Osteoblast (primary cell): Measurements from ENCODE around the gene ITGA6. TPM values are rescaled to one million over a fixed set of nuclear protein-coding genes. Genes with fewer than 3 reads are reported as not detected.

Experiments
- DNase-seq: peaks from one replicate; pipeline ENCODE4 v3.0.0; 2011; ENCODE audit warnings: low spot score, mixed read lengths; ENCODE audit not compliant: insufficient read length; ENCODE audit errors: missing footprints
- H2AFZ ChIP-seq: 2 replicates; pipeline ENCODE4 v1.6.0; 2011; ENCODE audit warnings: mild to moderate bottlenecking, low read length
- H3K27ac ChIP-seq: 2 replicates; pipeline ENCODE4 v1.5.1; 2011; ENCODE audit warnings: mild to moderate bottlenecking, low read depth, low read length, moderate library complexity
- H3K27me3 ChIP-seq: 2 replicates; pipeline ENCODE4 v1.6.0; 2012; ENCODE audit warnings: mild to moderate bottlenecking, control low read depth, inconsistent platforms, low read length, moderate library complexity; ENCODE audit not compliant: insufficient read depth
- H3K36me3 ChIP-seq: 2 replicates; pipeline ENCODE4 v1.5.1; 2011; ENCODE audit warnings: mild to moderate bottlenecking, low read length, control low read depth, moderate library complexity; ENCODE audit not compliant: insufficient read depth
- H3K4me1 ChIP-seq: 2 replicates; pipeline ENCODE4 v1.5.1; 2011; ENCODE audit warnings: mild to moderate bottlenecking, low read length, control low read depth, moderate library complexity; ENCODE audit not compliant: insufficient read depth
- H3K4me2 ChIP-seq: 2 replicates; pipeline ENCODE4 v1.6.0; 2011; ENCODE audit warnings: mild to moderate bottlenecking, low read length; ENCODE audit not compliant: insufficient read depth
- H3K4me3 ChIP-seq: fragments of 200-600 bp; sonication (generic); 3 replicates; pipeline ENCODE4 v1.5.1; 2012; ENCODE audit warnings: mild to moderate bottlenecking, low read length, inconsistent platforms; ENCODE audit not compliant: insufficient read depth
- H3K79me2 ChIP-seq: 2 replicates; pipeline ENCODE4 v1.6.0; 2012; ENCODE audit warnings: mild to moderate bottlenecking, low read length, control low read depth, inconsistent platforms; ENCODE audit not compliant: insufficient read depth
- H3K9me3 ChIP-seq: 2 replicates; pipeline ENCODE4 v1.5.1; 2011; ENCODE audit warnings: low read depth, low read length, control low read depth
- H4K20me1 ChIP-seq: 2 replicates; pipeline ENCODE4 v1.6.0; 2012; ENCODE audit warnings: mild to moderate bottlenecking, low read length, control low read depth; ENCODE audit not compliant: insufficient read depth
- total RNA-seq: library from RNA; depleted of rRNA; stranded (reverse); fragments of >200 nt; gene quantifications from 2 replicates; pipeline ENCODE4 v1.2.3, GENCODE V29; 2012
- TF ChIP-seq, protein P1 (sequence below): IDR thresholded peaks from 2 replicates; pipeline ENCODE4 v1.5.1; 2011; ENCODE audit warnings: mild to moderate bottlenecking, low read depth, low read length, moderate library complexity; ENCODE audit errors: extremely low read depth

ITGA6 gene
- total RNA-seq, 1 donor: 9.0 TPM

DNA sequence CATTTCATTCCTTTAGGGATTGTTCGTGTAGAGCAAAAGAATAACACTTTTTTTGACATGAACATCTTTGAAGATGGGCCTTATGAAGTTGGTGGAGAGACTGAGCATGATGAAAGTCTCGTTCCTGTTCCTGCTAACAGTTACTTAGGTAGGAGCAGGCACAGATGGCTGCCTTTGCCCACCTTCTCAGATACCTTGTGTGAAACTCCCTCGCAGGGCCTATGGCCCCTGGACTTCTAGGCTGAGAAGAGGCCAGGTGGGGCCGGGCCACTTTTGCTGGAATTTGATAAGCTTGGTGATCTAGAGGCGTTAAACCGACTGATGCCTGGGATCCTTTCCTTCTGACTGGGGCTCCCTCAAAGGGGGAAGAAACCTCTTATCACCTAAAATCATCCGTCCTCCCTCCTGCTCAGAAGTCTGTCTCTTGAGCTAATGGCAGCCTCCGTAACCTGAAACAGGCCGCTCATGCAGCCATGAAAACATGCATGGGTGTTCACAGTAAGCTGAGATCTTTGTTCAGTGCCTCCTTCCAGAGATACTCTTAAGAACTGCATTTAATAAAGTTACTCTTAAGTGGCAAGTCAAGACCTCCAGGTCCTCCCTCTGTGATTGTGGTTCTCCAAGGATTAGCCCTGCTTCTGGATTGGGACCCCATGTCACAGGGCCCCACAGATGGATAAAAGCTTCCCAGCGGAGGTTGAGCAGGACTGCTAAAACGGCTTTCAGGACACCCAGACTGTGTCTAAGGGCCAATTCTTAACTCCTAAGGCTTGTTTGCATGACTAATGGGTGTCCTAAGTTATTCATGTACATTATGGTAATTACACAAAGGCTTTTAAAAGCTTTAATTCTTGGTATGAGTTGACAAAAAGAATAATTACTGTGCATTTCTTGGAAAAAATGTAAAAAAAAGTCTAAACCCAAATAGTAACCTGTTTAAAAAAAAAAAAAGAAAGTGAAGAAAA is 43.9 kb downstream of the ITGA6 start:
- no peak overlapping the region for H2AFZ ChIP-seq
- H3K4me2 ChIP-seq: no peak overlapping the region

DNA sequence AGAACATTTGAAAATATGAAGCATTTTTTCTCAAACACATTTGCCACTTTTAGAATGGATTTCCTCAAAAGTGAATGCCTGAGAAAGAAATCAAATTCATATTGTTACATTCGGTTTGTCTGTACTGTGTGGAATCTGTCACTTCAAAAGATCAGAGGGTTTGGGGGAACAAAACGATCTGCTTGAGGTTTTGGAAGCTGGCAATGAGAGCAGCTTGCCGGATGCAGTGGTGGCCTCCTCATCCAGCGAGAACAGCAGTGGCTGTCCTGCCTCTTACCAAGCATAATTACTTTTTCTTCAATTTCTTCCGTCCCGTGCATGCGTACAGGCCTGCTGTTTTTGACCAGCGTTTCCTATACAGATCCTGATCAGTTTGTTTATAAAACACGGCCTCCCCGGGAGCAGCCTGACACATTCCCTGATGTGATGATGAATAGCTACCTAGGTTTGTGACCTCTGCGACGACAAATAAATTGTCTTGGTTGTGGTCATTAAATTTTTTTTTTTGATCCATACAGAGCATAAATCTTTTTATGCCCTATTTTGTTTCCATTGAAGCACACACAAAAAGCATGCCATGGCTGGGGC is 45.2 kb downstream of the ITGA6 start:
- H2AFZ ChIP-seq: peak overlapping the region; percentile 86
- no peak overlapping the region for H3K27ac ChIP-seq
- H4K20me1 ChIP-seq: no peaks in the 10 kb centered on the region
- no peaks in the 10 kb centered on the region for H3K79me2 ChIP-seq
- no peaks in the 10 kb centered on the region for H3K9me3 ChIP-seq
- no peaks in the 10 kb centered on the region for H3K27me3 ChIP-seq
- no peak for DNase-seq
- no peak overlapping the region for H3K4me3 ChIP-seq
- H3K4me2 ChIP-seq: no peak overlapping the region
- no peaks in the 10 kb centered on the region for H3K36me3 ChIP-seq
- H3K4me1 ChIP-seq: no peaks in the 10 kb centered on the region
- TF ChIP-seq, protein P1, sequence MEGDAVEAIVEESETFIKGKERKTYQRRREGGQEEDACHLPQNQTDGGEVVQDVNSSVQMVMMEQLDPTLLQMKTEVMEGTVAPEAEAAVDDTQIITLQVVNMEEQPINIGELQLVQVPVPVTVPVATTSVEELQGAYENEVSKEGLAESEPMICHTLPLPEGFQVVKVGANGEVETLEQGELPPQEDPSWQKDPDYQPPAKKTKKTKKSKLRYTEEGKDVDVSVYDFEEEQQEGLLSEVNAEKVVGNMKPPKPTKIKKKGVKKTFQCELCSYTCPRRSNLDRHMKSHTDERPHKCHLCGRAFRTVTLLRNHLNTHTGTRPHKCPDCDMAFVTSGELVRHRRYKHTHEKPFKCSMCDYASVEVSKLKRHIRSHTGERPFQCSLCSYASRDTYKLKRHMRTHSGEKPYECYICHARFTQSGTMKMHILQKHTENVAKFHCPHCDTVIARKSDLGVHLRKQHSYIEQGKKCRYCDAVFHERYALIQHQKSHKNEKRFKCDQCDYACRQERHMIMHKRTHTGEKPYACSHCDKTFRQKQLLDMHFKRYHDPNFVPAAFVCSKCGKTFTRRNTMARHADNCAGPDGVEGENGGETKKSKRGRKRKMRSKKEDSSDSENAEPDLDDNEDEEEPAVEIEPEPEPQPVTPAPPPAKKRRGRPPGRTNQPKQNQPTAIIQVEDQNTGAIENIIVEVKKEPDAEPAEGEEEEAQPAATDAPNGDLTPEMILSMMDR: no peak

More for the DNA sequence above, 43.9 kb downstream of the ITGA6 start:
- Histone ChIP-seq H3K4me1 (no peaks in the 10 kb centered on the region), H3K27ac (no peak overlapping the region), H3K9me3 (no peaks in the 10 kb centered on the region), H4K20me1 (no peaks in the 10 kb centered on the region), H3K36me3 (no peaks in the 10 kb centered on the region), H3K27me3 (no peaks in the 10 kb centered on the region), H3K4me3 (no peak overlapping the region), H3K79me2 (no peaks in the 10 kb centered on the region)
- TF ChIP-seq, protein P1: no peak
- DNase-seq: no peak

DNA sequence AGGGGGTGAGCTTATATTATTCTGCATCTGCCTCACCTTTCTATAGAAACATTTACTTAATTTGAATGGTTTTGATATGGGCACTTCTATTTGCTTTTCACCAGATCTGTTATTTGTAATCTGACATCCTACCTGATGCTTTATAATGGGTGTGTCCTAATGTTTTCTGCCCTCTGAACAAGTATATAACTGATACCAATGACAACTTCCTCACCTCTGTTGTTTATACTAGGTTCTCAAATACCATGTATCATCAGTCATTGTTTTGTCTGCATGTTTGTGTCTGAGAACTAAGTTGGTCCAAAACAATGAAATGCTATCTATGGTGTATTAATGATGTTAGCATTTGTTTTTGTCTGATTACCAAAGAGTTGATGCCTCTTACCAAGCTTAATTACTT is 45.8 kb downstream of the ITGA6 start:
- Histone ChIP-seq H3K27ac (no peak overlapping the region), H3K4me3 (no peak overlapping the region), H2AFZ (no peak overlapping the region), H3K36me3 (no peaks in the 10 kb centered on the region), H3K4me1 (no peaks in the 10 kb centered on the region), H3K9me3 (no peaks in the 10 kb centered on the region), H3K27me3 (no peaks in the 10 kb centered on the region), H3K4me2 (no peak overlapping the region), H4K20me1 (no peaks in the 10 kb centered on the region), H3K79me2 (no peaks in the 10 kb centered on the region)
- TF ChIP-seq, protein P1: no peak
- no peak for DNase-seq

DNA sequence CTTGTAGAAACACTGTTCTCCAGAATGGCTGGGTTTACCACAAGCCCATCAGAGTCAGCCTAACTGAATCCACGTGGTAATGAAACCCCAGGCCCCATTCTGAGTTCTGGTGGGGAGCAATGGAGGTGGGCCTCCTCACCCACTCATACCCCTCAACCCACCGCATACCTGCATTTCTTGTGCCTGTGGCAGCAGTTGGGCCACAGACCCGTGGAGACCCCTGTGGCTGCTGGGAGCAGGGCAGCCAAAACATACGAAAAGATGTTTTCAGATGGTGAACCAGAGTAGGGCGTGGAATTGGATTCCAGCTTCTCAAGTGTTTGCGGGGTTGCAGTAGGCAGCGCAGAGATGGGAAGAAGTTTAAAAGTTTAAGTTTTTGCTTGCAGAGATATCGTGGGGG is 51.0 kb downstream of the ITGA6 start:
- Histone ChIP-seq H3K4me2 (no peak overlapping the region), H3K4me3 (no peak overlapping the region), H3K9me3 (no peaks in the 10 kb centered on the region), H3K27ac (no peak overlapping the region), H3K79me2 (no peaks in the 10 kb centered on the region), H3K4me1 (peaks cover 8% of the 10 kb centered on the region), H3K27me3 (no peaks in the 10 kb centered on the region), H2AFZ (no peak overlapping the region), H4K20me1 (no peaks in the 10 kb centered on the region), H3K36me3 (no peaks in the 10 kb centered on the region)
- DNase-seq: no peak
- TF ChIP-seq, protein P1: no peak
